Liver (tissue), 9 donors: ENCODE measurements around the gene C2orf49. TPM values are rescaled to one million over a fixed set of nuclear protein-coding genes. Genes with fewer than 3 reads are reported as not detected.

Experiments used
- DNase-seq: peaks from one replicate; pipeline ENCODE4 v3.0.0-alpha.2; 2017; ENCODE audit warnings: low spot score
- H3K27ac ChIP-seq, 2 donors: one replicate each; pipeline ENCODE4 v1.7.0; 2013; ENCODE audit warnings: inconsistent platforms in 2 of 2, low read length in 2 of 2, control low read depth in 1 of 2, low read depth in 1 of 2, mild to moderate bottlenecking in 1 of 2
- H3K27me3 ChIP-seq, 4 donors: one replicate each; pipeline versions ENCODE4 v1.6.1 to v1.7.0; 2013; ENCODE audit warnings: low read length in 3 of 4, inconsistent platforms in 1 of 4, mild to moderate bottlenecking in 1 of 4, moderate library complexity in 1 of 4; ENCODE audit not compliant: control insufficient read depth in 4 of 4, insufficient read depth in 4 of 4
- H3K36me3 ChIP-seq, 4 donors: one replicate each; pipeline versions ENCODE4 v1.6.1 to v1.7.0; 2013; ENCODE audit warnings: low read length in 3 of 4, mild to moderate bottlenecking in 3 of 4, low read depth in 1 of 4, moderate library complexity in 1 of 4; ENCODE audit not compliant: control insufficient read depth in 4 of 4, insufficient read depth in 3 of 4
- H3K4me1 ChIP-seq, 4 donors: one replicate each; pipeline versions ENCODE4 v1.6.1 to v1.7.0; 2013; ENCODE audit warnings: low read length in 3 of 4, mild to moderate bottlenecking in 3 of 4, moderate library complexity in 1 of 4; ENCODE audit not compliant: control insufficient read depth in 4 of 4, insufficient read depth in 4 of 4
- H3K4me3 ChIP-seq, 3 donors: one replicate each; pipeline versions ENCODE4 v1.6.1 to v1.7.0; 2013; ENCODE audit warnings: low read length in 3 of 3, control low read depth in 1 of 3, low read depth in 1 of 3, mild to moderate bottlenecking in 1 of 3
- H3K9ac ChIP-seq, 2 donors: one replicate each; pipeline ENCODE4 v1.7.0; 2013; ENCODE audit warnings: low read length in 2 of 2, mild to moderate bottlenecking in 2 of 2, moderate library complexity in 2 of 2, control low read depth in 1 of 2, low read depth in 1 of 2
- H3K9me3 ChIP-seq, 4 donors: one replicate each; pipeline versions ENCODE4 v1.6.1 to v1.7.0; 2013; ENCODE audit warnings: low read length in 3 of 4; ENCODE audit not compliant: control insufficient read depth in 4 of 4
- EGR1 ChIP-seq, 2 donors: IDR thresholded peaks; 2 replicates each; pipeline ENCODE4 v1.6.1; 2016 to 2018; ENCODE audit warnings: antibody characterized with exemption in 2 of 2, low read depth in 2 of 2
- FOXA1 ChIP-seq: IDR thresholded peaks from 2 replicates; pipeline ENCODE4 v1.6.1; 2016; ENCODE audit warnings: antibody characterized with exemption
- FOXA2 ChIP-seq: IDR thresholded peaks from 2 replicates; pipeline ENCODE4 v1.6.1; 2016; ENCODE audit warnings: antibody characterized with exemption
- GABPA ChIP-seq, 2 donors: IDR thresholded peaks in 1 of 2; conservative IDR thresholded peaks in 1 of 2; 2 replicates each; pipeline ENCODE4 v1.6.1; 2016; ENCODE audit warnings: antibody characterized with exemption in 2 of 2, mild to moderate bottlenecking in 1 of 2, moderate library complexity in 1 of 2
- HNF4A ChIP-seq, 2 donors: conservative IDR thresholded peaks; 2 replicates each; pipeline ENCODE4 v1.6.1; 2016; ENCODE audit warnings: antibody characterized with exemption in 2 of 2, mild to moderate bottlenecking in 2 of 2
- HNF4G ChIP-seq: IDR thresholded peaks from 2 replicates; pipeline ENCODE4 v1.6.1; 2016; ENCODE audit warnings: antibody characterized with exemption
- JUND ChIP-seq, 2 donors: IDR thresholded peaks; 2 replicates each; pipeline ENCODE4 v1.6.1; 2016; ENCODE audit warnings: antibody characterized with exemption in 2 of 2
- NR2F2 ChIP-seq: IDR thresholded peaks from 2 replicates; pipeline ENCODE4 v1.6.1; 2016; ENCODE audit warnings: antibody characterized with exemption
- RAD21 ChIP-seq, 2 donors: IDR thresholded peaks; 2 replicates each; pipeline ENCODE4 v1.6.1; 2016; ENCODE audit warnings: antibody characterized with exemption in 2 of 2, mild to moderate bottlenecking in 2 of 2
- RXRA ChIP-seq, 2 donors: IDR thresholded peaks; 2 replicates each; pipeline ENCODE4 v1.6.1; 2017 to 2018; ENCODE audit warnings: antibody characterized with exemption in 2 of 2, mild to moderate bottlenecking in 1 of 2
- SP1 ChIP-seq: IDR thresholded peaks from 2 replicates; pipeline ENCODE4 v1.6.1; 2018; ENCODE audit warnings: antibody characterized with exemption, mild to moderate bottlenecking
- TAF1 ChIP-seq: conservative IDR thresholded peaks from 2 replicates; pipeline ENCODE4 v1.6.1; 2016; ENCODE audit warnings: antibody characterized with exemption, mild to moderate bottlenecking
- YY1 ChIP-seq: IDR thresholded peaks from 2 replicates; pipeline ENCODE4 v1.6.1; 2016; ENCODE audit warnings: antibody characterized with exemption, mild to moderate bottlenecking
- WGBS: extraction: QIAGEN DNeasy Blood & Tissue Kit; methylation state at CpG from one replicate; pipeline ENCODE4 v1.1.7; 2013; 5-methylcytosine and 5-hydroxymethylcytosine counted together
- polyA plus RNA-seq, 2 donors: library from polyadenylated mRNA; stranded (reverse) in 1 of 2; unstranded in 1 of 2; fragments of 200-250 nt in 1 of 2; fragments of >200 nt in 1 of 2; fragmentation: Nextera tagmentation in 1 of 2; extraction: Ambion mirVana in 1 of 2; gene quantifications; one replicate each; pipeline versions ENCODE4 v1.2.1 to v1.2.3, GENCODE V29; 2013 to 2015
- total RNA-seq, 2 donors: library from RNA; depleted of rRNA; stranded (reverse); fragments of >200 nt; gene quantifications; one replicate each; pipeline ENCODE4 v1.2.3, GENCODE V29; 2014
- TF ChIP-seq, protein P1 (sequence below): fragments of 150-350 bp; IDR thresholded peaks from 2 replicates; pipeline ENCODE4 v1.5.1; 2017; ENCODE audit warnings: improper control_type of control experiment, low read depth, low read length; ENCODE audit not compliant: missing input control
- TF ChIP-seq, protein P2 (sequence below): IDR thresholded peaks from 2 replicates; pipeline ENCODE4 v1.6.1; 2016; ENCODE audit warnings: antibody characterized with exemption
- TF ChIP-seq, protein P3 (sequence below): IDR thresholded peaks from 2 replicates; pipeline ENCODE4 v1.6.1; 2016; ENCODE audit warnings: antibody characterized with exemption
- TF ChIP-seq, protein P4 (sequence below): IDR thresholded peaks from 2 replicates; pipeline ENCODE4 v1.6.1; 2016; ENCODE audit warnings: antibody characterized with exemption
- TF ChIP-seq, protein P5 (sequence below): IDR thresholded peaks from 2 replicates; pipeline ENCODE4 v1.6.1; 2016; ENCODE audit warnings: antibody characterized with exemption, mild to moderate bottlenecking
- donor health status: healthy.
- donor health status: healthy.
- donor health status: healthy.
- donor health status: healthy.
- donor health status: healthy.

C2orf49 gene
- total and polyA plus RNA-seq, 4 donors: 3.3 to 8.2 (median 8.1) TPM

DNA sequence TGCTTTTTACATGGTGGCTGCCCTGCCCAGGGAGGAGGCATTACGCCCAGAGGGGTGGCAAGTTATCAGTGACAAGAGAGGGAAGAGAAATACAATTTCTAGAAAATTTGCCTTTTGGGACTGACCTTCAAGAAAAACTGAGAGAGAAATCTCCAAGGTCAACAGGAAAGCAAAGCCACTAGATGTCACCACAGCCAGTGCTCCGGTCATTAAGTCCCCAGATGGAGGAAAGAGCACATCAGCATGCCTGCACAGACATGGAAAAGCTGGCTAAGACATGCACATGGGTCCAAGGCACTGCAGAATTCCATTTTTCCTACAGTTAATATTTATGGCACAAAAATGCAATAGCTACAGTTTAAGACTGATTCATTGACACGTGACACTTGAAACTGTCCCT, 40.5 kb downstream of the C2orf49 start:
- TF ChIP-seq SP1 (no peak), JUND (IDR thresholded peaks at IDR 0.05) (no peak), HNF4A (conservative IDR thresholded peaks at IDR 0.05) (no peak), RAD21 (IDR thresholded peaks at IDR 0.05) (peak; percentile 72 to 75)
- TF ChIP-seq, protein P1, sequence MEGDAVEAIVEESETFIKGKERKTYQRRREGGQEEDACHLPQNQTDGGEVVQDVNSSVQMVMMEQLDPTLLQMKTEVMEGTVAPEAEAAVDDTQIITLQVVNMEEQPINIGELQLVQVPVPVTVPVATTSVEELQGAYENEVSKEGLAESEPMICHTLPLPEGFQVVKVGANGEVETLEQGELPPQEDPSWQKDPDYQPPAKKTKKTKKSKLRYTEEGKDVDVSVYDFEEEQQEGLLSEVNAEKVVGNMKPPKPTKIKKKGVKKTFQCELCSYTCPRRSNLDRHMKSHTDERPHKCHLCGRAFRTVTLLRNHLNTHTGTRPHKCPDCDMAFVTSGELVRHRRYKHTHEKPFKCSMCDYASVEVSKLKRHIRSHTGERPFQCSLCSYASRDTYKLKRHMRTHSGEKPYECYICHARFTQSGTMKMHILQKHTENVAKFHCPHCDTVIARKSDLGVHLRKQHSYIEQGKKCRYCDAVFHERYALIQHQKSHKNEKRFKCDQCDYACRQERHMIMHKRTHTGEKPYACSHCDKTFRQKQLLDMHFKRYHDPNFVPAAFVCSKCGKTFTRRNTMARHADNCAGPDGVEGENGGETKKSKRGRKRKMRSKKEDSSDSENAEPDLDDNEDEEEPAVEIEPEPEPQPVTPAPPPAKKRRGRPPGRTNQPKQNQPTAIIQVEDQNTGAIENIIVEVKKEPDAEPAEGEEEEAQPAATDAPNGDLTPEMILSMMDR: peak; percentile 28
- H3K27ac ChIP-seq: no peak overlapping the region
- peaks cover 0 to 5% (median 0%) of the 10 kb centered on the region in 4 donors for H3K4me1 ChIP-seq
- WGBS: 80% methylated on average over 3 of the region's 3 CpGs
- no peaks in the 10 kb centered on the region for H3K27me3 ChIP-seq
- H3K4me3 ChIP-seq: no peak overlapping the region
- H3K36me3 ChIP-seq: peaks cover 0 to 2% (median 0%) of the 10 kb centered on the region in 4 donors
- no peak overlapping the region for H3K9ac ChIP-seq
- H3K9me3 ChIP-seq: no peaks in the 10 kb centered on the region
- DNase-seq: no peak

DNA sequence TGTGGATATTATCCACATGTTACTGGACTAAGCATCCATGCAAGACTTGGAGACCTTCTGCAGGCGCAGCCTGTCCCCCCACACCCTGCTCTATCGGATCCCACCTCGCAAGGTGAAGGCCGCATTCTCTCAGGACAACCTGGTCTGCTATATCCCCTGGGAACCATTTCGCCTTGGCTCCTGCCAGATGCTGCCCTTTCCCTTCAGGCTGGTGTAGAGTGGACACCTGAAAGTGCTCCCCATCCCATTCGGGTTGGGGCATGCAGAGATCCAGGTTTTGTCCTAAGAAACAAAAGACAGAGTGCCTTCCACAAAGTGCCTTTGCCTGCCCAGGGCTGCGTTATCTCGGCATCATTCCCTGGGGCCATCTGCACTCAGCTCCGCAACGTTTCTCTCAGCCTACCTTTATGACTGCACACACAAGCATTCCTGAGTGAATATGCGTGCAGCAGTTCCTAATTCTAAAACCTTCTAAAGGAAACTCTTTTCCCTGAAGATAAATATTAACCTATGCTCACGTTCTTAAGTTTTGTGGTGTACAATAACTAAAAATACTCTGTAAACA, 41.0 kb downstream of the C2orf49 start:
- H3K4me1 ChIP-seq: peaks cover 0 to 2% (median 0%) of the 10 kb centered on the region in 4 donors
- H3K36me3 ChIP-seq: peaks cover 0 to 2% (median 0%) of the 10 kb centered on the region in 4 donors
- TF ChIP-seq SP1 (no peak), TAF1 (no peak), GABPA (IDR thresholded peaks at IDR 0.05 in 1 of 2, conservative IDR thresholded peaks at IDR 0.05 in 1 of 2) (no peak), FOXA2 (no peak), HNF4A (conservative IDR thresholded peaks at IDR 0.05) (no peak), YY1 (no peak), JUND (IDR thresholded peaks at IDR 0.05) (no peak), NR2F2 (no peak), RXRA (IDR thresholded peaks at IDR 0.05) (no peak), EGR1 (IDR thresholded peaks at IDR 0.05; ENCODE audit: low read depth in 2 of 2) (no peak), RAD21 (IDR thresholded peaks at IDR 0.05) (no peak), HNF4G (no peak), FOXA1 (no peak)
- TF ChIP-seq, protein P2, sequence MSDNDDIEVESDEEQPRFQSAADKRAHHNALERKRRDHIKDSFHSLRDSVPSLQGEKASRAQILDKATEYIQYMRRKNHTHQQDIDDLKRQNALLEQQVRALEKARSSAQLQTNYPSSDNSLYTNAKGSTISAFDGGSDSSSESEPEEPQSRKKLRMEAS: no peak
- TF ChIP-seq, protein P3, sequence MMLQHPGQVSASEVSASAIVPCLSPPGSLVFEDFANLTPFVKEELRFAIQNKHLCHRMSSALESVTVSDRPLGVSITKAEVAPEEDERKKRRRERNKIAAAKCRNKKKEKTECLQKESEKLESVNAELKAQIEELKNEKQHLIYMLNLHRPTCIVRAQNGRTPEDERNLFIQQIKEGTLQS: no peak
- TF ChIP-seq, protein P1: no peak
- TF ChIP-seq, protein P4, sequence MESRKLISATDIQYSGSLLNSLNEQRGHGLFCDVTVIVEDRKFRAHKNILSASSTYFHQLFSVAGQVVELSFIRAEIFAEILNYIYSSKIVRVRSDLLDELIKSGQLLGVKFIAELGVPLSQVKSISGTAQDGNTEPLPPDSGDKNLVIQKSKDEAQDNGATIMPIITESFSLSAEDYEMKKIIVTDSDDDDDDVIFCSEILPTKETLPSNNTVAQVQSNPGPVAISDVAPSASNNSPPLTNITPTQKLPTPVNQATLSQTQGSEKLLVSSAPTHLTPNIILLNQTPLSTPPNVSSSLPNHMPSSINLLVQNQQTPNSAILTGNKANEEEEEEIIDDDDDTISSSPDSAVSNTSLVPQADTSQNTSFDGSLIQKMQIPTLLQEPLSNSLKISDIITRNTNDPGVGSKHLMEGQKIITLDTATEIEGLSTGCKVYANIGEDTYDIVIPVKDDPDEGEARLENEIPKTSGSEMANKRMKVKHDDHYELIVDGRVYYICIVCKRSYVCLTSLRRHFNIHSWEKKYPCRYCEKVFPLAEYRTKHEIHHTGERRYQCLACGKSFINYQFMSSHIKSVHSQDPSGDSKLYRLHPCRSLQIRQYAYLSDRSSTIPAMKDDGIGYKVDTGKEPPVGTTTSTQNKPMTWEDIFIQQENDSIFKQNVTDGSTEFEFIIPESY: no peak
- TF ChIP-seq, protein P5, sequence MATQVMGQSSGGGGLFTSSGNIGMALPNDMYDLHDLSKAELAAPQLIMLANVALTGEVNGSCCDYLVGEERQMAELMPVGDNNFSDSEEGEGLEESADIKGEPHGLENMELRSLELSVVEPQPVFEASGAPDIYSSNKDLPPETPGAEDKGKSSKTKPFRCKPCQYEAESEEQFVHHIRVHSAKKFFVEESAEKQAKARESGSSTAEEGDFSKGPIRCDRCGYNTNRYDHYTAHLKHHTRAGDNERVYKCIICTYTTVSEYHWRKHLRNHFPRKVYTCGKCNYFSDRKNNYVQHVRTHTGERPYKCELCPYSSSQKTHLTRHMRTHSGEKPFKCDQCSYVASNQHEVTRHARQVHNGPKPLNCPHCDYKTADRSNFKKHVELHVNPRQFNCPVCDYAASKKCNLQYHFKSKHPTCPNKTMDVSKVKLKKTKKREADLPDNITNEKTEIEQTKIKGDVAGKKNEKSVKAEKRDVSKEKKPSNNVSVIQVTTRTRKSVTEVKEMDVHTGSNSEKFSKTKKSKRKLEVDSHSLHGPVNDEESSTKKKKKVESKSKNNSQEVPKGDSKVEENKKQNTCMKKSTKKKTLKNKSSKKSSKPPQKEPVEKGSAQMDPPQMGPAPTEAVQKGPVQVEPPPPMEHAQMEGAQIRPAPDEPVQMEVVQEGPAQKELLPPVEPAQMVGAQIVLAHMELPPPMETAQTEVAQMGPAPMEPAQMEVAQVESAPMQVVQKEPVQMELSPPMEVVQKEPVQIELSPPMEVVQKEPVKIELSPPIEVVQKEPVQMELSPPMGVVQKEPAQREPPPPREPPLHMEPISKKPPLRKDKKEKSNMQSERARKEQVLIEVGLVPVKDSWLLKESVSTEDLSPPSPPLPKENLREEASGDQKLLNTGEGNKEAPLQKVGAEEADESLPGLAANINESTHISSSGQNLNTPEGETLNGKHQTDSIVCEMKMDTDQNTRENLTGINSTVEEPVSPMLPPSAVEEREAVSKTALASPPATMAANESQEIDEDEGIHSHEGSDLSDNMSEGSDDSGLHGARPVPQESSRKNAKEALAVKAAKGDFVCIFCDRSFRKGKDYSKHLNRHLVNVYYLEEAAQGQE: no peak
- H3K9me3 ChIP-seq: no peaks in the 10 kb centered on the region
- DNase-seq: no peak
- no peak overlapping the region for H3K27ac ChIP-seq
- H3K27me3 ChIP-seq: no peaks in the 10 kb centered on the region
- H3K4me3 ChIP-seq: no peak overlapping the region
- 92% methylated on average over 12 of the region's 12 CpGs for WGBS
- no peak overlapping the region for H3K9ac ChIP-seq
